ENCODE results near the gene FLVCR2. TPM values are rescaled to one million over a fixed set of nuclear protein-coding genes. Genes with fewer than 3 reads are reported as not detected.
"Not testable (repeated sequence)": the region's sequence is repeated elsewhere in the genome, so short reads cannot be mapped to it uniquely, and the experiment has no call there.

Gene FLVCR2
- total and polyA plus RNA-seq, 5 experiments from 2014 or later = 0.80 to 3.8 (median 1.7) TPM; not detected in 1

- H3K9me3 Mint-ChIP-seq = no peaks in the 10 kb centered on the region
- H3K36me3 Mint-ChIP-seq = no peaks in the 10 kb centered on the region
- no peak for DNase-seq
- POLR2A ChIA-PET = interaction anchor here (0.7 to 4.6 kb wide), 3 partner anchors 76 to 406 kb away, joined by 4 to 17 read pairs (median 4); no protein-coding TSS in a partner anchor
- no peak for ATAC-seq
- H3K4me1 Mint-ChIP-seq = peaks cover 8 to 22% (median 12%) of the 10 kb centered on the region in 4 donors
- H3K27ac Mint-ChIP-seq = peak overlapping the region in 2 of 10 donors; percentile 39 to 81
- H3K27me3 Mint-ChIP-seq = peaks cover 0 to 12% (median 0%) of the 10 kb centered on the region in 5 donors
- H3K4me3 Mint-ChIP-seq = peak overlapping the region in 7 of 10 donors; percentile 90 to 96 (median 95)
These were observed 1.3 kb upstream of the FLVCR2 start for GRCh38 chr14:75577090-75577489.

GRCh38 chr14:75577729-75578101, 705 bp upstream of the FLVCR2 start:
- Mint-ChIP-seq H3K4me3 (peak overlapping the region in 8 of 10 donors; percentile 87 to 96 (median 94)), H3K27me3 (peaks cover 0 to 8% (median 0%) of the 10 kb centered on the region in 5 donors), H3K36me3 (no peaks in the 10 kb centered on the region), H3K9me3 (no peaks in the 10 kb centered on the region), H3K27ac (peak overlapping the region; percentile 15 to 90 (median 80)), H3K4me1 (peaks cover 8 to 22% (median 12%) of the 10 kb centered on the region in 4 donors)
- POLR2A ChIA-PET = interaction anchor here (0.7 to 4.6 kb wide), 3 partner anchors 75 to 405 kb away, joined by 4 to 17 read pairs (median 4); no protein-coding TSS in a partner anchor
- peak; percentile 85 to 90 for ATAC-seq
- DNase-seq = peak; percentile 40 to 82 (median 58)

- Mint-ChIP-seq H3K27ac (peak overlapping the region in 2 of 10 donors; percentile 49 to 72), H3K27me3 (peaks cover 0 to 2% (median 0%) of the 10 kb centered on the region in 5 donors), H3K36me3 (no peaks in the 10 kb centered on the region), H3K9me3 (no peaks in the 10 kb centered on the region), H3K4me3 (peak overlapping the region in 8 of 10 donors; percentile 87 to 96 (median 94)), H3K4me1 (peaks cover 8 to 22% (median 12%) of the 10 kb centered on the region in 4 donors)
- ATAC-seq (peak in 1 of 2 donors; percentile 13), DNase-seq (no peak)
- POLR2A ChIA-PET = interaction anchor here (0.6 to 4.6 kb wide), 2 partner anchors 73 to 76 kb away, joined by 3 to 17 read pairs; no protein-coding TSS in a partner anchor
These were observed 442 bp downstream of the FLVCR2 start for GRCh38 chr14:75578786-75579337.

- no peak for ATAC-seq
- no peak for DNase-seq
- H3K27ac Mint-ChIP-seq = peak overlapping the region in 5 of 10 donors; percentile 3 to 56 (median 47)
- no peaks in the 10 kb centered on the region for H3K27me3 Mint-ChIP-seq
- POLR2A ChIA-PET = interaction anchor here (4.6 kb wide), 1 partner anchor 75 kb away, joined by 17 read pairs; no protein-coding TSS in a partner anchor
- no peaks in the 10 kb centered on the region for H3K9me3 Mint-ChIP-seq
- peak overlapping the region in 8 of 10 donors; percentile 87 to 96 (median 94) for H3K4me3 Mint-ChIP-seq
- H3K36me3 Mint-ChIP-seq = no peaks in the 10 kb centered on the region
- peaks cover 8 to 22% (median 12%) of the 10 kb centered on the region in 4 donors for H3K4me1 Mint-ChIP-seq
These were observed 981 bp downstream of the FLVCR2 start for GRCh38 chr14:75579338-75579864.

GRCh38 chr14:75579882-75580281, 1.5 kb downstream of the FLVCR2 start:
- peaks cover 8 to 22% (median 12%) of the 10 kb centered on the region in 4 donors for H3K4me1 Mint-ChIP-seq
- no peaks in the 10 kb centered on the region for H3K36me3 Mint-ChIP-seq
- no peaks in the 10 kb centered on the region for H3K9me3 Mint-ChIP-seq
- ATAC-seq (no peak), DNase-seq (no peak)
- peak overlapping the region in 3 of 10 donors; percentile 4 to 49 (median 9) for H3K27ac Mint-ChIP-seq
- peak overlapping the region in 8 of 10 donors; percentile 87 to 96 (median 94) for H3K4me3 Mint-ChIP-seq
- H3K27me3 Mint-ChIP-seq = no peaks in the 10 kb centered on the region
- POLR2A ChIA-PET = no interaction called here

- H3K4me3 Mint-ChIP-seq = no peak overlapping the region
- H3K36me3 Mint-ChIP-seq = peaks cover 0 to 4% (median 0%) of the 10 kb centered on the region in 3 donors
These were observed 9.0 kb downstream of the FLVCR2 start for GRCh38 chr14:75587388-75587787.

GRCh38 chr14:75589931-75590330, 11.5 kb downstream of the FLVCR2 start:
- H3K9me3 Mint-ChIP-seq = no peaks in the 10 kb centered on the region
- no peaks in the 10 kb centered on the region for H3K4me1 Mint-ChIP-seq
- H3K27ac Mint-ChIP-seq = no peak overlapping the region
- DNase-seq = no peak
- H3K4me3 Mint-ChIP-seq = no peak overlapping the region
- POLR2A ChIA-PET = no interaction called here
- no peak for ATAC-seq
- H3K27me3 Mint-ChIP-seq = peaks cover 0 to 3% (median 0%) of the 10 kb centered on the region in 5 donors
- peaks cover 0 to 8% (median 5%) of the 10 kb centered on the region in 3 donors for H3K36me3 Mint-ChIP-seq

More at GRCh38 chr14:75587388-75587787, 9.0 kb downstream of the FLVCR2 start:
- Mint-ChIP-seq H3K27ac (no peak overlapping the region), H3K27me3 (peaks cover 0 to 3% (median 0%) of the 10 kb centered on the region in 5 donors), H3K4me1 (no peaks in the 10 kb centered on the region), H3K9me3 (no peaks in the 10 kb centered on the region)
- POLR2A ChIA-PET = no interaction called here
- no peak for ATAC-seq
- DNase-seq = no peak

- H3K4me1 Mint-ChIP-seq = no peaks in the 10 kb centered on the region
- H3K36me3 Mint-ChIP-seq = peaks cover 0 to 8% (median 5%) of the 10 kb centered on the region in 3 donors
- H3K9me3 Mint-ChIP-seq = no peaks in the 10 kb centered on the region
- DNase-seq (no peak), ATAC-seq (no peak)
- H3K27ac Mint-ChIP-seq = no peak overlapping the region
- H3K4me3 Mint-ChIP-seq = no peak overlapping the region
- POLR2A ChIA-PET = interaction anchor here (0.6 kb wide), 1 partner anchor 542 kb away, joined by 3 read pairs; no protein-coding TSS in a partner anchor
- no peaks in the 10 kb centered on the region for H3K27me3 Mint-ChIP-seq
These were observed 13.0 kb downstream of the FLVCR2 start for GRCh38 chr14:75591331-75591946.

- no peak overlapping the region for H3K27ac Mint-ChIP-seq
- DNase-seq (no peak), ATAC-seq (no peak)
- no peak overlapping the region for H3K4me3 Mint-ChIP-seq
- H3K9me3 Mint-ChIP-seq = no peaks in the 10 kb centered on the region
- no peaks in the 10 kb centered on the region for H3K27me3 Mint-ChIP-seq
- peaks cover 0 to 8% (median 5%) of the 10 kb centered on the region in 3 donors for H3K36me3 Mint-ChIP-seq
- H3K4me1 Mint-ChIP-seq = no peaks in the 10 kb centered on the region
- POLR2A ChIA-PET = interaction anchor here (0.6 kb wide), 1 partner anchor 542 kb away, joined by 3 read pairs; no protein-coding TSS in a partner anchor
These were observed 13.7 kb downstream of the FLVCR2 start for GRCh38 chr14:75591987-75592575.

GRCh38 chr14:75595226-75595625, 16.8 kb downstream of the FLVCR2 start:
- no peaks in the 10 kb centered on the region for H3K4me1 Mint-ChIP-seq
- H3K4me3 Mint-ChIP-seq = no peak overlapping the region

GRCh38 chr14:75597149-75597548, 18.7 kb downstream of the FLVCR2 start:
- H3K27ac Mint-ChIP-seq = no peak overlapping the region
- POLR2A ChIA-PET = no interaction called here
- no peaks in the 10 kb centered on the region for H3K4me1 Mint-ChIP-seq
- peaks cover 0 to 5% (median 4%) of the 10 kb centered on the region in 3 donors for H3K36me3 Mint-ChIP-seq
- H3K9me3 Mint-ChIP-seq = no peaks in the 10 kb centered on the region
- DNase-seq (no peak), ATAC-seq (no peak)
- no peak overlapping the region for H3K4me3 Mint-ChIP-seq
- H3K27me3 Mint-ChIP-seq = peaks cover 0 to 4% (median 2%) of the 10 kb centered on the region in 5 donors

More at GRCh38 chr14:75595226-75595625, 16.8 kb downstream of the FLVCR2 start:
- Mint-ChIP-seq H3K27me3 (peaks cover 0 to 4% (median 2%) of the 10 kb centered on the region in 5 donors), H3K9me3 (no peaks in the 10 kb centered on the region), H3K36me3 (peaks cover 0 to 8% (median 5%) of the 10 kb centered on the region in 3 donors), H3K27ac (no peak overlapping the region)
- ATAC-seq (no peak), DNase-seq (no peak)
- POLR2A ChIA-PET = no interaction called here

- H3K4me3 Mint-ChIP-seq, H3K27me3 Mint-ChIP-seq, H3K27ac Mint-ChIP-seq, H3K9me3 Mint-ChIP-seq, POLR2A ChIA-PET, ATAC-seq, DNase-seq, H3K4me1 Mint-ChIP-seq, H3K36me3 Mint-ChIP-seq: not testable (repeated sequence)
These were observed 21.7 kb downstream of the FLVCR2 start for GRCh38 chr14:75600100-75600499.

All from naive thymus-derived CD8-positive, alpha-beta T cell (primary cell).